Stimulated activated CD8-positive, alpha-beta memory T cell treated with anti-CD3 and anti-CD28 coated beads, Interleukin-7, amount 100 ng/mL, for 48 hours (primary cell): ENCODE data around the gene TEX29.

Source experiments
- DNase-seq, 2 donors: peaks; one replicate each; pipeline ENCODE4 v3.0.0-alpha.2; 2020; ENCODE audit warnings: low read depth in 1 of 2; ENCODE audit errors: extremely low read depth in 1 of 2

Gene TEX29

GRCh38 chr13:111389621-111390521 is 69.4 kb downstream of the TEX29 start:
- no peak for DNase-seq

DNA sequence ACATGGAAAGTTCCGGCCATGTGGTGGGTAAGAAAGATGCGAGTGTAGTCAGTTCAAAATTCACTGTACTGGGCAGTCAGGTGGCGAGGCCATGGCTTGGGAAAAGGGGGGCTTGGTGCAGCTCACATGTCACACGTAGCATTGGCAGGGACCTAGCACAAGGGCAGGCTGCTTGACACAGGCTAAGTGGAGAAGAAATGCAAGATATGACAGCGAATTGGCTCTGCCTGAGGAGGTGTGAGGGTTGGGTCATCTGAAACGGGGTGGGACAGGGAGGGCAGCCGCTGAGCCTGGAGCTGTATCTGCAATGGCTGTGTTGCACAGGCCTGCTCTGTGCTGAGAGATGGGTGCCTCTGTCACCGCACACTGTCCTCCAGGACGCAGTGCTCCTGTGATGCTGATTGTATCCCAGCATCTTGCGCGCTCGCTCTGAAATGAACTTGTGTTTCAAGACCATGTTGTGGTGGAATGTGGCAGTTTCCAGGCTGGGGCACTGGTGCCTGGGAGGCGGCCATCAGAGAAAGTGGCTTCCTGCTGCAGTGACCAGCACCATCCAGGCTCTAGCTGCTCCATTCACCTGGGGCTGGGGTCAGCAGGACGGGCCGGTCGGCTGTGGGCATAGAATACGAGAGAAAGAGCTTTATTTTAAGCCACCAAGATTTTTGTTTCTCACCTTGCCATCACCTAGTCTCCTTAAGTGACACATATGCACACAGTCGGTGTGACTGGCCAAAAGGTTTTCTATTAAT is 70.3 kb downstream of the TEX29 start:
- no peak for DNase-seq

- no peak for DNase-seq
Measured at GRCh38 chr13:111392486-111392885, 72.0 kb downstream of the TEX29 start.

DNA sequence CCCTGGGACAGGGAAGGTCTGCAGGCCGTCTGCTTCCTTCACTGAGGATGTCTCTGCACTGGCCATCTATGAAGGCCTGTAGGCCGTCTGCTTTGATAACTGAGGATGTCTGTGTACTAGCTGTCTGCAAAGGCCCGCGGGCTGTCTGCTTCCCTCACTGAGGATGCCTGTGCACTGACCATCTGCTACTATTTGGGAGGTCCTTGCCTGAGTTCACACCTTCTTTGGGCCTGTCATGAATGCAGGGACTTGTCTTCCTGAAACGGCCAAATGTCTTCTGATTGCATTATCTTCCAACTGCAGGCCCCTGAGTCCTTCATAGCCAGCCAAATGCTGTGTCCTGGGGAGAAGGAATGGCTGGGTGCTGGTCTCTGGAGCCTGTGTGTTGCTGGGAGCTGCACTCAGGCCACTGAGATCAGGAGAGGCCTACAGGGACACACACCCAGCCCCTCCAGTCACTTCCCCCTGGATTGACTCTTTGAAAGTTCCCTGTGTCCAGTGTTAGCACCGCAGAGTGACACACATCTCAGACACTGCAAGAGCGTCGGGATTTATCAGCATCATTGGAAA is 72.9 kb downstream of the TEX29 start:
- DNase-seq, result no peak
